K562 (cell line): ENCODE results near the gene C5AR2. TPM values are rescaled to one million over a fixed set of nuclear protein-coding genes. Genes with fewer than 3 reads are reported as not detected.

Source experiments
- ATAC-seq: fragments of 200-7000 bp; cut with Tn5 transposase; 3 replicates; pipeline ENCODE4 v1.9.1; 2020; ENCODE audit warnings: moderate library complexity
- BruUV-seq: library from RNA; stranded (reverse); fragments of 400-500 nt; replicated peaks from 2 replicates; lab custom pipeline; 2021; lab: Mats Ljungman, UMichigan
- CTCF ChIA-PET: fragments of 300-600 bp; formaldehyde crosslinking; extraction: SDS; loops from one replicate; lab custom pipeline; 2021; ENCODE audit warnings: low intra/inter-chr PET ratio; lab: Yijun Ruan, JAX
- POLR2A ChIA-PET: fragments of 300-600, 350-650 bp; sonication (Branson Sonifier 250); formaldehyde crosslinking; extraction: SDS; loops from one replicate; lab custom pipeline; 2021; ENCODE audit warnings: antibody characterized with exemption, inconsistent platforms; lab: Yijun Ruan, JAX
- DNase-seq, 4 experiments: peaks; one replicate each; pipeline versions ENCODE4 v3.0.0 to v3.0.0-alpha.2; 2011 to 2018; ENCODE audit warnings: low spot score in 3 of 4, mixed read lengths in 3 of 4; ENCODE audit errors: extremely low read depth in 1 of 4
- FAIRE-seq: peaks from 2 replicates; lab custom pipeline; 2011; peaks lifted over from hg19 to GRCh38; lab: Jason Lieb, UNC
- H2AFZ ChIP-seq: 2 replicates; pipeline ENCODE4 v1.6.0; 2011; ENCODE audit warnings: low read depth, low read length, control low read depth, inconsistent platforms
- H3K27ac ChIP-seq: fragments of 200-600 bp; 3 replicates; pipeline ENCODE4 v1.8.0; 2011; ENCODE audit warnings: low read depth, mild to moderate bottlenecking, control low read depth, inconsistent platforms, low read length, moderate library complexity, mixed read lengths; ENCODE audit errors: extremely low read depth
- H3K27me3 ChIP-seq, 2 experiments: fragments of 300-600 bp in 1 of 2; 2 replicates in 1 of 2; 3 replicates in 1 of 2; pipeline versions ENCODE4 v1.6.0 to v1.8.0; 2011; ENCODE audit warnings: inconsistent platforms in 2 of 2, low read length in 2 of 2, mild to moderate bottlenecking in 1 of 2, mixed read lengths in 1 of 2, moderate library complexity in 1 of 2; ENCODE audit not compliant: control insufficient read depth in 2 of 2, insufficient read depth in 2 of 2
- H3K36me3 ChIP-seq: fragments of 300-600 bp; 3 replicates; pipeline ENCODE4 v1.8.0; 2011; ENCODE audit warnings: mild to moderate bottlenecking, low read length, inconsistent platforms; ENCODE audit not compliant: control insufficient read depth, insufficient read depth
- H3K4me1 ChIP-seq, 2 experiments: fragments of 200-600 bp in 1 of 2; replicated peaks in 1 of 2; 2 replicates in 1 of 2; 3 replicates in 1 of 2; pipeline versions ENCODE4 v1.5.1 to v1.8.0; 2011; ENCODE audit warnings: inconsistent platforms in 2 of 2, low read length in 2 of 2, mild to moderate bottlenecking in 1 of 2, mixed read lengths in 1 of 2, moderate library complexity in 1 of 2; ENCODE audit not compliant: control insufficient read depth in 2 of 2, insufficient read depth in 2 of 2
- H3K4me2 ChIP-seq: 2 replicates; pipeline ENCODE4 v1.6.1; 2011; ENCODE audit warnings: low read length, control low read depth, inconsistent platforms, mixed read lengths; ENCODE audit not compliant: insufficient read depth
- H3K4me3 ChIP-seq: fragments of 200-600 bp; sonication (generic), shearing (Covaris generic); 2 replicates; pipeline ENCODE4 v1.5.1; 2016; ENCODE audit warnings: control low read depth, inconsistent platforms
- H3K79me2 ChIP-seq: fragments of 200-600 bp; 3 replicates; pipeline ENCODE4 v1.8.0; 2011; ENCODE audit warnings: low read length, inconsistent platforms; ENCODE audit not compliant: control insufficient read depth, insufficient read depth
- H3K9ac ChIP-seq, 2 experiments: 2 replicates each; pipeline versions ENCODE4 v1.6.0 to v1.6.1; 2011; ENCODE audit warnings: low read depth in 2 of 2, low read length in 2 of 2, control low read depth in 1 of 2, inconsistent platforms in 1 of 2, mild to moderate bottlenecking in 1 of 2, mixed read lengths in 1 of 2; ENCODE audit not compliant: insufficient read depth in 1 of 2
- H3K9me1 ChIP-seq: one replicate; pipeline ENCODE4 v1.6.0; 2011; ENCODE audit warnings: inconsistent platforms, mild to moderate bottlenecking, low read length, moderate library complexity; ENCODE audit not compliant: control insufficient read depth, insufficient read depth
- H3K9me3 ChIP-seq: replicated peaks from 2 replicates; pipeline ENCODE4 v1.5.1; 2011; ENCODE audit warnings: low read depth, low read length, inconsistent platforms; ENCODE audit not compliant: control insufficient read depth, insufficient read depth
- H4K20me1 ChIP-seq: replicated peaks from 2 replicates; pipeline ENCODE4 v1.6.1; 2011; ENCODE audit warnings: low read length, inconsistent platforms, mixed read lengths; ENCODE audit not compliant: control insufficient read depth, insufficient read depth
- BRD4 ChIP-seq: fragments of 200-600 bp; sonication (generic); IDR thresholded peaks from 2 replicates; pipeline ENCODE4 v1.6.1; 2017; ENCODE audit warnings: inconsistent platforms
- CXXC5 ChIP-seq: fragments of 250-450 bp; sonication (Bioruptor Pico); IDR thresholded peaks from 2 replicates; pipeline ENCODE4 v1.8.0; 2022; ENCODE audit warnings: inconsistent platforms, mild to moderate bottlenecking, moderate library complexity
- RBFOX2 ChIP-seq: fragments of 200-400 bp; formaldehyde crosslinking; IDR thresholded peaks from 2 replicates; pipeline ENCODE4 v1.6.1; 2017; ENCODE audit warnings: low read depth, mild to moderate bottlenecking, low read length, moderate library complexity
- SREBF2 ChIP-seq: sonication (generic); formaldehyde crosslinking; IDR thresholded peaks from 2 replicates; pipeline ENCODE4 v1.4.0; 2020; ENCODE audit warnings: mild to moderate bottlenecking, missing genetic modification reagents
- TAF1 ChIP-seq: IDR thresholded peaks from 2 replicates; pipeline ENCODE4 v1.6.1; 2011; ENCODE audit warnings: mild to moderate bottlenecking, low read length, moderate library complexity; ENCODE audit not compliant: insufficient read depth, control insufficient read depth, severe bottlenecking; ENCODE audit errors: extremely low read depth
- WGBS: fragments of 100-300 bp; shearing (Covaris generic); methylation state at CpG from one replicate; pipeline ENCODE4 v1.1.6; 2016; ENCODE audit warnings: low coverage, mixed read lengths; ENCODE audit not compliant: insufficient coverage; ENCODE audit errors: missing lambda C conversion rate; 5-methylcytosine and 5-hydroxymethylcytosine counted together
- in situ Hi-C: fragments of 300-500 bp; cut with MboI; formaldehyde crosslinking; loops from 4 replicates; pipeline ENCODE4 v1.15.0; 2018; ENCODE audit warnings: inconsistent platforms, mixed read lengths
- intact Hi-C: fragments of 100-400 bp; cut with micrococcal nuclease; formaldehyde crosslinking; loops from 2 replicates; pipeline ENCODE4 v1.14.2; 2022
- polyA plus RNA-seq, 8 experiments: library from polyadenylated mRNA; depleted of rRNA in 4 of 8; stranded (reverse) in 5 of 8; unstranded in 3 of 8; fragments of >200 nt; fragmentation: Nextera tagmentation in 2 of 8; fragmentation: Illumina TruSeq in 1 of 8; extraction: Ambion mirVana in 2 of 8; extraction: Trizol in 1 of 8; gene quantifications; 2 replicates each; pipeline versions ENCODE4 v1.2.1 to v1.2.3, GENCODE V29; 2011 to 2014; ENCODE audit warnings: inconsistent platforms in 1 of 8, missing spikeins in 1 of 8
- total RNA-seq, 7 experiments: library from RNA; depleted of rRNA in 6 of 7; stranded (reverse); fragments of >200 nt in 6 of 7; fragmentation: Illumina TruSeq in 2 of 7; extraction: Trizol in 2 of 7; gene quantifications; 2 replicates each; pipeline versions ENCODE4 v1.2.1 to v1.2.3, GENCODE V29; 2011 to 2021; ENCODE audit warnings: low replicate concordance in 1 of 7
- TF ChIP-seq, protein P1 (sequence below): IDR thresholded peaks from 2 replicates; pipeline ENCODE4 v1.6.1; 2012; ENCODE audit warnings: low read depth, low read length, improper control_type of control experiment, borderline replicate concordance
- TF ChIP-seq, protein P2 (sequence below): sonication (generic); formaldehyde crosslinking; IDR thresholded peaks from 2 replicates; pipeline ENCODE4 v1.8.0; 2022; ENCODE audit warnings: mild to moderate bottlenecking, missing genetic modification reagents

C5AR2 gene
- total and polyA plus RNA-seq, 9 of the 15 experiments (the other 6 are each of a cell fraction or from before 2014, with no cell fraction given) = 0.01 to 1.1 (median 0.13) TPM

DNA sequence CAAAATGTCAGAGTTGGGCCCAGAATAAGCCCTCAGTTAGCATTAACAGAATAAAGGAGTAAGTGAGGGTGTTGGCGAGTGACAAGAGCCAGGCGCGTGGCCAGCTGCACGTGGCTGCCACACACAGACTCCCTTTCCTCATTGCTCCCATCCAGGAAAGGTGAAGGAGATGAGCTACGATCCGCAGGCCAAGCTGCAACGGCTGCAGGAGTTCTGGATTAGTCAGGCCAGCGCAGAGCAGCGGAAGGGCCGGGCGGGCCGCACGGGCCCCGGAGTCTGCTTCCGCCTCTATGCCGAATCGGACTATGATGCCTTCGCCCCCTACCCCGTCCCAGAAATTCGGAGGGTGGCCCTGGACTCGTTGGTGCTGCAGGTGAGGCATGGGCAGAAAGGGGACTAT, 30.3 kb downstream of the C5AR2 start:
- FAIRE-seq (no peak), DNase-seq (no peak), ATAC-seq (no peak)
- Histone ChIP-seq H3K4me2 (no peak overlapping the region), H3K79me2 (no peaks in the 10 kb centered on the region; the same call in 2 of the 3 replicates), H3K9me3 (no peaks in the 10 kb centered on the region), H3K9me1 (no peaks in the 10 kb centered on the region), H2AFZ (no peak overlapping the region), H3K36me3 (peaks cover 79% of the 10 kb centered on the region), H3K27me3 (no peaks in the 10 kb centered on the region), H3K4me3 (no peak overlapping the region), H3K9ac (peak overlapping the region in 1 of 2 experiments; percentile 45; a peak in 1 of 4 replicates), H4K20me1 (no peaks in the 10 kb centered on the region), H3K27ac (no peak overlapping the region), H3K4me1 (peaks cover 0 to 9% of the 10 kb centered on the region in 2 experiments; a peak in 2 of 5 replicates)
- in situ Hi-C loops = no loop called here
- TF ChIP-seq, protein P1, sequence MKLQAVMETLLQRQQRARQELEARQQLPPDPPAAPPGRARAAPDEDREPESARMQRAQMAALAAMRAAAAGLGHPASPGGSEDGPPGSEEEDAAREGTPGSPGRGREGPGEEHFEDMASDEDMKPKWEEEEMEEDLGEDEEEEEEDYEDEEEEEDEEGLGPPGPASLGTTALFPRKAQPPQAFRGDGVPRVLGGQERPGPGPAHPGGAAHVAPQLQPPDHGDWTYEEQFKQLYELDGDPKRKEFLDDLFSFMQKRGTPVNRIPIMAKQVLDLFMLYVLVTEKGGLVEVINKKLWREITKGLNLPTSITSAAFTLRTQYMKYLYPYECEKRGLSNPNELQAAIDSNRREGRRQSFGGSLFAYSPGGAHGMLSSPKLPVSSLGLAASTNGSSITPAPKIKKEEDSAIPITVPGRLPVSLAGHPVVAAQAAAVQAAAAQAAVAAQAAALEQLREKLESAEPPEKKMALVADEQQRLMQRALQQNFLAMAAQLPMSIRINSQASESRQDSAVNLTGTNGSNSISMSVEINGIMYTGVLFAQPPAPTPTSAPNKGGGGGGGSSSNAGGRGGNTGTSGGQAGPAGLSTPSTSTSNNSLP = no peak
- TF ChIP-seq TAF1 = no peak
- TF ChIP-seq SREBF2 (CRISPR knock-in tag) = no peak
- TF ChIP-seq BRD4 = no peak
- peak; percentile 42; the same call in 1 of the 2 replicates for TF ChIP-seq RBFOX2
- TF ChIP-seq, protein P2, sequence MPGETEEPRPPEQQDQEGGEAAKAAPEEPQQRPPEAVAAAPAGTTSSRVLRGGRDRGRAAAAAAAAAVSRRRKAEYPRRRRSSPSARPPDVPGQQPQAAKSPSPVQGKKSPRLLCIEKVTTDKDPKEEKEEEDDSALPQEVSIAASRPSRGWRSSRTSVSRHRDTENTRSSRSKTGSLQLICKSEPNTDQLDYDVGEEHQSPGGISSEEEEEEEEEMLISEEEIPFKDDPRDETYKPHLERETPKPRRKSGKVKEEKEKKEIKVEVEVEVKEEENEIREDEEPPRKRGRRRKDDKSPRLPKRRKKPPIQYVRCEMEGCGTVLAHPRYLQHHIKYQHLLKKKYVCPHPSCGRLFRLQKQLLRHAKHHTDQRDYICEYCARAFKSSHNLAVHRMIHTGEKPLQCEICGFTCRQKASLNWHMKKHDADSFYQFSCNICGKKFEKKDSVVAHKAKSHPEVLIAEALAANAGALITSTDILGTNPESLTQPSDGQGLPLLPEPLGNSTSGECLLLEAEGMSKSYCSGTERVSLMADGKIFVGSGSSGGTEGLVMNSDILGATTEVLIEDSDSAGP = no peak
- TF ChIP-seq CXXC5 (CRISPR knock-in tag) = no peak
- CTCF ChIA-PET = no interaction called here
- intact Hi-C loops = no loop called here
- BruUV-seq = no TSS peak
- POLR2A ChIA-PET = interaction anchor here (1.1 kb wide), 1 partner anchor 16 kb away, joined by 3 read pairs; no protein-coding TSS in a partner anchor
- WGBS = 99% methylated on average over 17 of the region's 21 CpGs
